ENCODE results near the gene FANK1.

DNA sequence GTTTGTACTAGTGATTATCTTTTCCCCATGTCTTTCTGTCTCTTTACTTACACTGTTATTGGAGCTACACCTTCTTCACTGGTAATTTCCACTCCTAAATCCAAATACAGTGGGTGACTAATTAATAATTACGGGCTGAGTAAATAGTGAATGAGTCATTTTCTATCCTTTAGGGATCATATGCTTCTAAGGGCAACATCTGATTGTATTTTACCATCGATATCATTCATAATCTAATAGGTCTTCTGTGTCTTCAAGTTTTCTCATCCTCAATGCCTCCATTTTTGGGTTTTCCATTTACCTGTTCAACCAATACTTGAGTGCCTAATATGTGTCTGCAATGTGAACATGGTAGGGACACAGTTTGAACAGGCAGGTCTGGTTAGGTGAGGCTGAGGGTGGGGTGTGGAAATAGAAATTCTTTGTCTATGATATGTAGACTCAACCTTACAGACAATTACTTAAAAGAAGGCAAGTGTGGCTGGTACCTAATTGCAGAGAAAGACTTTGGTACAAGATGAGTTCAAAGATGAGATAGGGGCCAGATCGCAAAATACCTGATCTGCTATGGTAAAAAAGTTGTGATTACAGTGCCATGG is 9.4 kb upstream of the FANK1 start:
- TF ChIP-seq SUZ12 (IDR thresholded peaks at IDR 0.05; ENCODE audit: extremely low read depth, insufficient read depth, insufficient read length) (no peak), ZNF274 (IDR thresholded peaks at IDR 0.05; ENCODE audit: low read depth, low read length) (no peak), YY1 (IDR thresholded peaks at IDR 0.05; ENCODE audit: insufficient read depth, insufficient read length) (no peak)

Measured in NT2/D1 (cell line).